Activated T-cell treated with anti-CD3 and anti-CD28 coated beads, Interleukin-2, amount 50 U/mL, for 72 hours (primary cell): Measurements from ENCODE around the gene SLC39A2. TPM values are rescaled to one million over a fixed set of nuclear protein-coding genes. Genes with fewer than 3 reads are reported as not detected.
"Not testable (repeated sequence)": the region's sequence is repeated elsewhere in the genome, so short reads cannot be mapped to it uniquely, and the experiment has no call there.

Experiments
- ATAC-seq, 2 donors: fragments of 150-1000 bp; cut with Tn5 transposase; replicated peaks in 1 of 2; 2 replicates each; pipeline ENCODE4 v1.10.0; 2021; ENCODE audit warnings: moderate library complexity in 2 of 2, mild to moderate bottlenecking in 1 of 2
- DNase-seq, 2 donors: peaks; one replicate each; pipeline ENCODE4 v3.0.0; 2021 to 2022; ENCODE audit warnings: mixed read lengths in 1 of 2
- H3K27ac Mint-ChIP-seq: one replicate; pipeline ENCODE4 v1.8.0; 2022; ENCODE audit warnings: mild to moderate bottlenecking, moderate library complexity, mixed read lengths
- H3K27me3 Mint-ChIP-seq: one replicate; pipeline ENCODE4 v1.8.0; 2022; ENCODE audit warnings: low read depth, mixed read lengths
- H3K36me3 Mint-ChIP-seq, 2 donors: one replicate each; pipeline ENCODE4 v1.8.0; 2022; ENCODE audit warnings: mixed read lengths in 2 of 2, mild to moderate bottlenecking in 1 of 2; ENCODE audit not compliant: insufficient read depth in 2 of 2
- H3K4me1 Mint-ChIP-seq: one replicate; pipeline ENCODE4 v1.8.0; 2022; ENCODE audit warnings: low read depth, mixed read lengths
- H3K4me3 Mint-ChIP-seq, 2 donors: one replicate each; pipeline ENCODE4 v1.8.0; 2022; ENCODE audit warnings: mild to moderate bottlenecking in 2 of 2, mixed read lengths in 2 of 2, moderate library complexity in 2 of 2
- H3K9me3 Mint-ChIP-seq, 2 donors: one replicate each; pipeline ENCODE4 v1.8.0; 2022; ENCODE audit warnings: mixed read lengths in 2 of 2
- total RNA-seq, 2 donors: library from RNA; stranded (reverse); gene quantifications; one replicate each; pipeline ENCODE4 v1.2.3, GENCODE V29; 2022

SLC39A2 gene, protein sequence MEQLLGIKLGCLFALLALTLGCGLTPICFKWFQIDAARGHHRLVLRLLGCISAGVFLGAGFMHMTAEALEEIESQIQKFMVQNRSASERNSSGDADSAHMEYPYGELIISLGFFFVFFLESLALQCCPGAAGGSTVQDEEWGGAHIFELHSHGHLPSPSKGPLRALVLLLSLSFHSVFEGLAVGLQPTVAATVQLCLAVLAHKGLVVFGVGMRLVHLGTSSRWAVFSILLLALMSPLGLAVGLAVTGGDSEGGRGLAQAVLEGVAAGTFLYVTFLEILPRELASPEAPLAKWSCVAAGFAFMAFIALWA
- total RNA-seq, result under 1 TPM; 0.58 to 0.96 TPM

DNA sequence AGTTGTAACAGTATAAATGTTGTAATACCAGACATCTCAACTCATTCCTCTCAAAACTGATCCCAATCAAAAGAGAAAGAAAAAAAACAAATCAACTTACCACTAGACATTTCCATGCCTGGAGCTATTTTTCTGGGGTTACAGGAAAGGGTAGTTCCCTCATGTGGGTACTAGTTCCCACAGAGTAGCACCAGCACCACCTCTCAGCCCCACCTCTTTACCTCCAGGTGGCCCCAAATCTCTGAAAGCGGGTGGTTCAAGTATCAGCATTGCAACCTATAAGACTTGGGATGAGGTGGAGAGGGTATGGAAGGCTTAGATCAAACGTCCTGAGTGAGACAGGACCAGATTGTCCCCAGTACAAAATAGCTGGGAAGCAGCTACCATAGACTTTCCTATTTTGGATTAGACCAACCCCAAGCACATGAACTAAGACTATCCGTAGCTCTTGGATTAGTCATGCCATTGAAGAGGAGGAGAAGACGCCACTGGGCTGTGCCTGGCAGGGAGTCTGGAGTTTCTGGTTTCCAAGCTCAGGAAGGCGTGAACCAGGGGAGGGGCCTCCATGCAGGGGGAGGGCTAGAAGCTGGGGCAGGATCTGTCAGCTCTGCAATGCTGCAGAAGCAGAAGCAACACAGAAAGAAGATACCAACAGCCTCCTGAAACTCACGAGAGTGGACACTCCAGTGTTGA is at the start of gene SLC39A2:
SLC39A2 (plus strand) TSS at position 620 of the 693 bp plus-strand sequence. CDS start 154 bp downstream, outside the sequence.
- no peak for DNase-seq
- Mint-ChIP-seq H3K27ac (no peak within 1 kb of the TSS), H3K4me3 (no peak within 1 kb of the TSS), H3K36me3 (peaks cover 4 to 13% of the 10 kb centered on the region in 2 donors), H3K27me3 (no peaks in the 10 kb centered on the region), H3K9me3 (no peaks in the 10 kb centered on the region), H3K4me1 (peaks cover 7% of the 10 kb centered on the region)
- no peak for ATAC-seq

DNA sequence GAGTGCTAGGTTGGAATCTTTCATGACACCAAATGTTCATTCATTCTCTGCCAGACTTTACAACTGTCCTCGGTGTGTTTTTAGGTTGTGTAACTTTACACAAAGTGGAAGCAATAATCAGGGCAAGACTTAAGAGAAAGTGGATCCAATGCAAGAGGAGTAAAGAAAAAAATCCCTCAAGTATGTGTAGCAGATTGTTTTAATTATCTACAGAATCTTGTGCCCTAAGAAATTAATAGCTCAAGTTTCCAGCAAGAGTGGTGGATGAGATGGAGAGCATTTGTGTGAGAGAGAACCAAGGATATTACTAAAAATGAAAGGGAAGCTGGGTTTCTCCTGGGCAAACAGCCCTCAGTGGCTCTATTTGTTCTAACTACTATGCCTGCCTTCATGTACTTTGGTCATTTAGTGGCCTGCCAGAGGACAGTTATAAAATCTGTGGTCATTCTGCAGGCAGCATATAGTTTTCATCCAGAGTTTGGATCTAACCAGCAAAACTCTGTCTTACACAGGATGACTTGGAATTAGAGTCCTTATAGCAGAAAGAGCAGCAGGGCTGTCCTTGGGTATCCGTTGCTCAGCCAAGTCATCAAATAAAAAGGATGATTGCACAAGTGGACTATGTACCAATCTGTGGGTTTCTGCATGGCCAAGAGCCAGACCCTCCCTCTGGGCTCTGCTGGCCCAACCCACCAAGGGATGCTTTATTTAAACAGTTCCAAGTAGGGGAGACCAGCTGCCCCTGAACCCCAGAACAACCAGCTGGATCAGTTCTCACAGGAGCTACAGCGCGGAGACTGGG is 44.2 kb upstream of the SLC39A2 start, which contains the start of gene RNASE2:
RNASE2 (plus strand) TSS at position 752 of the 802 bp plus-strand sequence. CDS start 285 bp downstream, outside the sequence.
- H3K36me3 Mint-ChIP-seq, H3K4me3 Mint-ChIP-seq, H3K27me3 Mint-ChIP-seq, ATAC-seq, H3K27ac Mint-ChIP-seq, H3K9me3 Mint-ChIP-seq, H3K4me1 Mint-ChIP-seq, DNase-seq: not testable (repeated sequence)

DNA sequence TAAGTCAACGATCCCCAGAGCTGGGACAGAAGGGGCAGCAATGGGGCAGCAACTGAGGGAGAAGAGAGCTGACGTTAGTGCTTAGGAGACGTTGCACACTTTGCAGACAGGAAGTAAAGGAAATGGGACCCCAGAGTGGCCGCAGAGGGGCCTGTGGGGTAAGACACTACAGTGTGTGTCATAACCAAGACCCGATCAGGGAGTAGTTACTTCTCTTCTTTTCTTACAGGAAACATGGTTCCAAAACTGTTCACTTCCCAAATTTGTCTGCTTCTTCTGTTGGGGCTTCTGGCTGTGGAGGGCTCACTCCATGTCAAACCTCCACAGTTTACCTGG is 43.6 kb upstream of the SLC39A2 start:
- H3K36me3 Mint-ChIP-seq, H3K9me3 Mint-ChIP-seq, H3K4me1 Mint-ChIP-seq, ATAC-seq, H3K4me3 Mint-ChIP-seq, H3K27me3 Mint-ChIP-seq, H3K27ac Mint-ChIP-seq, DNase-seq: not testable (repeated sequence)

DNA sequence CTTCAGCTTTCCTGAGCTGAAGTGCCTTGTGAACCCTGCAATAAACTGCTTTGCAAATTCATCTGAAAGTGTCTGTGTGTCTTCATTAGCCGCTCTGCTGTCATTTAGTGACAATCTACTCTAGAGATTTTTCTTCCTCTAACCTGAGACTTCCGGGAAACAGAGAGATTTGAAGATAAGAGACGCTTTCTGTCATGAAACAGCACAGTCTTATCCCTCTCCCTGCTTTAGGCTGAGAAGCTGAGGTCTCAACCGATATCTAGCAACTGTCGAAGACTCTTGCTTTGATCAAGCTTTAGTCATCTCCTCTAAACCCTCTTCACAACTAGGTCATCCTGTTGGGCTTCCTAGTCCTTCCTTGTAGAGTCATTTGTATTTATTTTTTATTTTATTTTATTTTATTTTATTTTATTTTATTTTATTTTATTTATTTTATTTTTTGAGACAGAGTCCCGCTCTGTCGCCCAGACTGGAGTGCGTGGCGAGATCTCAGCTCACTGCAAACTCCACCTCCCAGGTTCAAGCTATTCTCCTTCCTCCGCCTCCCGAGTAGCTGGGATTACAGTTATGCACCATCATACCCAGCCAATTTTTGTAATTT is 42.6 kb upstream of the SLC39A2 start:
- no peak overlapping the region for H3K4me3 Mint-ChIP-seq
- DNase-seq (no peak), ATAC-seq (no peak)
- no peaks in the 10 kb centered on the region for H3K36me3 Mint-ChIP-seq
- H3K27ac Mint-ChIP-seq, result no peak overlapping the region
- H3K9me3 Mint-ChIP-seq, result no peaks in the 10 kb centered on the region
- peaks cover 7% of the 10 kb centered on the region for H3K27me3 Mint-ChIP-seq
- peaks cover 15% of the 10 kb centered on the region for H3K4me1 Mint-ChIP-seq

DNA sequence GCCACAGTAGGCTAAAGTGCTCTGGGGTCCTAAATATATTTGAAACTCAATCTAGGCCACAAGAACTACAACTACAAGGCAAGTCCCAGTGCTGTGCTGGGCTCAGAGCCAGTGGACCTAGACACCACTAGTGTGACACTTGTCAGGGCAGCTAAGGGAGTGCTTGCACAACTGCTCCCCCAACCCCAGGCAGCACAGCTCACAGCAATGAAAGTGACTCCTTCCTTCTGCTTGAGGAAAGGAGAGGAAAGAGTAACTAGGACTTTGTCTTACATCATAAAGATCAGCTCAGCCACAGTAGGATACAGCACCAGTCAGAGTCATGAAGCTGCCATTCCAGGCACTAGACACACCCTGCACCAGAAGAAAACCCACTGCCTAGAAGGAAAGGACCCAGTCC is 40.1 kb upstream of the SLC39A2 start:
- DNase-seq, H3K9me3 Mint-ChIP-seq, H3K36me3 Mint-ChIP-seq, H3K27ac Mint-ChIP-seq, H3K4me3 Mint-ChIP-seq, ATAC-seq: not testable (repeated sequence)
- Mint-ChIP-seq H3K27me3 (peaks cover 21% of the 10 kb centered on the region), H3K4me1 (peaks cover 20% of the 10 kb centered on the region)

DNA sequence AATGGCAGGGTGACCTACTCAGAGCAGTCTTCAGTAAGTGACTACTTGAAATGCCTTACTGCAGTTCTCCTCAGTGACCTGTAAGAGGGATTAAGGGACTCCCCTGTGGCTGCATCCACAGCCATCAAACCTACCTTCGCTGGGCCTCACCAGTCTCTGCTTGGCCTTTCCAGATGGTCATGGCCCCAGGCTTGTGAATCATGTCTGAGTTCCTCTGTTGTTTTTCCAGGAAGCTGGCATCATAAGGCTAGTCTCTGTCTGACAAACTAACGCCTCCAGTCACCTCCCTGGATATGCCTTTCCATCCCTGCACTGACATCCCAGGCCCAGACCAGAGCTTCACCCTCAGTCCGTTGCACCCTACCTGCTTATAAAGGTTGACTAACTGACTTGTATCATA is 29.8 kb upstream of the SLC39A2 start:
- H3K4me3 Mint-ChIP-seq, result no peak overlapping the region
- ATAC-seq (no peak), DNase-seq (no peak)
- H3K36me3 Mint-ChIP-seq, result no peaks in the 10 kb centered on the region
- peaks cover 57% of the 10 kb centered on the region for H3K27me3 Mint-ChIP-seq
- no peaks in the 10 kb centered on the region for H3K9me3 Mint-ChIP-seq
- no peak overlapping the region for H3K27ac Mint-ChIP-seq
- peaks cover 16% of the 10 kb centered on the region for H3K4me1 Mint-ChIP-seq

DNA sequence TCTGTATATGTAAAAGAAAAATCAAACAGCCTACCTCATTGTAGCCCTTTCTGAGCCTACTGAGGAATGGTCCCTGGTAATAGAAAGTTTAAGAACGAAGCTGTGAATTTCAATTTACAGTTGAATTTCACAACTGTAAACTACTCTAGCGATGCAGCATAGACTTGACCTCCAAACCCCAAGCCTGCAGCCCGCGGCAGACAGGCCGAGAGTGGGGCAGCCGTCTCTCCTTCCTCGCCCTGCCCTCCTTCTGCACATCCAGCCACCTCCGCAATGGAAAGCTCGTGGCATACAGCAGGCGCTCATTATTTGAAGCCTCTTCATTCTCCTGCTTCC is 28.5 kb upstream of the SLC39A2 start:
- no peaks in the 10 kb centered on the region for H3K36me3 Mint-ChIP-seq
- DNase-seq (no peak), ATAC-seq (peak; percentile 13 to 23)
- peak overlapping the region; percentile 91 to 96 for H3K4me3 Mint-ChIP-seq
- H3K27me3 Mint-ChIP-seq, result peaks cover 54% of the 10 kb centered on the region
- no peak overlapping the region for H3K27ac Mint-ChIP-seq
- no peaks in the 10 kb centered on the region for H3K9me3 Mint-ChIP-seq
- peaks cover 16% of the 10 kb centered on the region for H3K4me1 Mint-ChIP-seq

DNA sequence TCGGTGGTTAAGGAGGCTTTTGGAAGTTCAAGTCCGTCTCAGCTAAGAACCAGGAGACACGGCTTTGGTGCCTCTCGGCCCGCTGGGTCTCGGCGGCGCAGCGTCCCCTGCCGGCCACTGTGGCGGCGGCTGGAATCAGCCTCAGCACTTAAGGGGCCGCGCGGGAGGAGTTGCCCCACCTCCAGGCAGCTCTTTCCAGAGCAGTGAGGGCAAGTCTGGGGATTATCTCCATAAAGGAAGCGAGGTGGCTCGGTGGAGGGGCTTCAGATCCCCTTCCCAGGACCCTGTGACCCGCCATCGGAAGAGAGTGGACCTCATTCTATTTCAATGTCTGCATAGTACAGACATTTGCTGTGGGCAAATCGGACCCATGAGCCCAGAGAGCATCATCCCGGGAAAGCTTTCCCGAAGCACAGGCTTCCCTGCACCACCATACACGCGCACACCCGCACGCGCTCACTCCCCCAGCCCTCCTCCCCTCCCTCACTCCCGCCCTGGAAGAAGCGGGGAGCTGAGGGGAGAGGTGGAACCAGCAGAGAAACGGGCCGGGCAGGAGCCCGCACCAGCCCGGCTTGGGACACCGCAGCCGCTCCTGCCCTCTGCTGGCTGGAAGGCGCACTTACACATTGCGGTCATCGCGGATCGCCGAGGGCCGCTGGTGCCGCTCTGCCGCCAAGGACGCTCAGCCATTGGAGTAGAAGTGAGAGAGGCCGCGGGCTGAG is 27.9 kb upstream of the SLC39A2 start:
- Mint-ChIP-seq H3K9me3 (no peaks in the 10 kb centered on the region), H3K4me3 (peak overlapping the region; percentile 91 to 96), H3K4me1 (peaks cover 16% of the 10 kb centered on the region), H3K27ac (no peak overlapping the region), H3K36me3 (no peaks in the 10 kb centered on the region), H3K27me3 (peaks cover 54% of the 10 kb centered on the region)
- ATAC-seq, result peak; percentile 88 to 89
- peak; percentile 86 to 87 for DNase-seq

DNA sequence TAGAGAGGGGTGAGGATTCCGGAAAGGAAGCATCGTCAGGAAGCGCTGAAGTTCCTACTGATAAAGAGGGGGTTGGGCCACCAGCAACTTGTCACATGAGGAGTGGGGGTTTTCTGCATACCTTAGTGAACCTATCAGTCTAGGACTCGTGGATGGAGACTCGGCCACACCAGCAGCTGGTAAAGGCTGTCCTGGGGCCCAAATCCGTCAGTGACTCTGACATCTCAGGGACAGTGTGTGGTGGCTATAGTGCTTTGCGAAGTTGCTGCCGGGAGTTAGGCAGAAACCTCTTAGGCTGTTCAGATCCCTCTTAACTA is 27.4 kb upstream of the SLC39A2 start:
- H3K27me3 Mint-ChIP-seq, result peaks cover 54% of the 10 kb centered on the region
- ATAC-seq (no peak), DNase-seq (no peak)
- no peaks in the 10 kb centered on the region for H3K36me3 Mint-ChIP-seq
- no peak overlapping the region for H3K27ac Mint-ChIP-seq
- no peaks in the 10 kb centered on the region for H3K9me3 Mint-ChIP-seq
- peak overlapping the region; percentile 91 to 96 for H3K4me3 Mint-ChIP-seq
- peaks cover 16% of the 10 kb centered on the region for H3K4me1 Mint-ChIP-seq

DNA sequence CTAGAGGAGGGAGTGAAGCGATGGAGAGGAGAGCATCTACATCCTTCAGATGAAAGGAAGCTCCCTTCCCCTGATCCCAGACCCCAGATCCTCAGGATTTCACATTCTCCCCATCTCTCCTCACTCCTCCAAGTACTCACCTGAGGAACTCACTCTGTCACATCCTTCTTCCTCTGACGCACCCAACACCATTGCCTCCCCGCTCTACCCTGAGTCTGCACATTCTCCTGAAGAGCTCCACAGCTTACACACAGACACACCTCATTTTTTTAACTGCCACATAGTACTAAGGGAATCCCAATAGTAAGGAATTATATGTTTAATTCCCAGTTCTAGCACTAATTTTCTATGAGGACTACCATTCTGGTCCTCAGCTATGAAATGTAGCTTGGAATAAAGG is 25.6 kb upstream of the SLC39A2 start:
- Mint-ChIP-seq H3K4me1 (peaks cover 16% of the 10 kb centered on the region), H3K27ac (no peak overlapping the region), H3K4me3 (no peak overlapping the region), H3K36me3 (no peaks in the 10 kb centered on the region), H3K27me3 (peaks cover 36% of the 10 kb centered on the region), H3K9me3 (no peaks in the 10 kb centered on the region)
- DNase-seq (no peak), ATAC-seq (no peak)

DNA sequence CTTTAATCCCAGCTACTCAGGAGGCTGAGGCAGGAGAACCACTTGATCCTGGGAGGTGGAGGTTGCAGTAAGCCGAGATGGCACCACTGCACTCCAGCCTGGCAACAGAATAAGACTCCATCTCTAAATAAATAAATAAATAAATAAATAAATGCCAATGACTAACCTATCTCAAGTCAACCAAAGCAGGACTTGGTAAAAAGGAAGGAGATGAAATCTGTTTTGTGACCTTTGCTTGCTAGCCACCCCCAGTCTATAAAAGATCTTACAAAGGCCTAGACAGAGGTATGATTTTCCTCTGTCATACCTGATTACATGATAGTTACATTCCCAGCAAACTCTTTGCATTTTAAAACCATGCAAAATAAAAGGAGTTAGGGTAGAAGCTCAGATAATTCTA is 22.8 kb upstream of the SLC39A2 start:
- ATAC-seq (no peak), DNase-seq (no peak)
- Mint-ChIP-seq H3K4me1 (peaks cover 7% of the 10 kb centered on the region), H3K27me3 (peaks cover 24% of the 10 kb centered on the region), H3K27ac (no peak overlapping the region), H3K9me3 (no peaks in the 10 kb centered on the region), H3K4me3 (no peak overlapping the region), H3K36me3 (no peaks in the 10 kb centered on the region)

DNA sequence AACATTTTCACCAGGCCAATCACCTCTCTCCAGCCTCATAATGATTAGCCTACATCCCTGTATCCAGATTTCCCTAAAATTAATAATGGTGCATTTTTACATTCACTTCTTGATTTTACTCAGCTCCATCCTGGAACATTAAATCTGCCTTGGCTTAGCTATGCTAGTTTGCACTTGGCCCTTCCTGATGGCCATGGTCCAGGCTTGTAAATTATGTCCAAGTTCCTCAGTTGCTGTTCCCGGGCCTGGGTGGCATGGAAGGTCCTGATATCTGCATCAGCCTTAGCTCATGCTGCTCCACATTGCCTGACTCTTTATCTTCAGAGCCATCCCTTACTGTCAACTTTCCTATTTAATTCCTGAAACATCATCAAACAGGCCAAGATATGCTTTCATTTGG is 20.4 kb upstream of the SLC39A2 start:
- Mint-ChIP-seq H3K36me3 (no peaks in the 10 kb centered on the region), H3K4me3 (no peak overlapping the region), H3K27ac (no peak overlapping the region), H3K9me3 (no peaks in the 10 kb centered on the region), H3K4me1 (no peaks in the 10 kb centered on the region), H3K27me3 (peaks cover 2% of the 10 kb centered on the region)
- ATAC-seq (no peak), DNase-seq (no peak)
